ENCODE results near the gene TRIP4.

GRCh38 chr15:64354688-64355344 lies 32.8 kb upstream of the TRIP4 start:
- TF ChIP-seq CTCF (conservative IDR thresholded peaks at IDR 0.05; ENCODE audit: low read depth, low read length) (no peak), EZH2 (IDR thresholded peaks at IDR 0.05; ENCODE audit: low read length, unreplicated experiment) (no peak), EZH2phosphoT487 (IDR thresholded peaks at IDR 0.05; ENCODE audit: borderline replicate concordance, low read length) (no peak)
